GM23338 (cell line): ENCODE measurements around the gene LAMB1.

ENCODE experiments used
- EZH2 ChIP-seq: fragments of 200-600 bp; sonication (generic); IDR thresholded peaks from one replicate; pipeline ENCODE4 v1.8.0; 2017; ENCODE audit warnings: antibody characterized with exemption, mild to moderate bottlenecking, low read depth; ENCODE audit not compliant: unreplicated experiment
- EZH2phosphoT487 ChIP-seq: fragments of 200-600 bp; sonication (generic); IDR thresholded peaks from one replicate; pipeline ENCODE4 v1.8.1; 2018; ENCODE audit warnings: antibody characterized with exemption; ENCODE audit not compliant: unreplicated experiment
- JUNB ChIP-seq: IDR thresholded peaks from one replicate; pipeline ENCODE4 v1.6.1; 2016; ENCODE audit warnings: antibody characterized with exemption; ENCODE audit not compliant: unreplicated experiment
- POLR2AphosphoS5 ChIP-seq: IDR thresholded peaks from 2 replicates; pipeline ENCODE4 v1.6.1; 2016; ENCODE audit warnings: antibody characterized with exemption, low read depth
- REST ChIP-seq: IDR thresholded peaks from one replicate; pipeline ENCODE4 v1.6.1; 2018; ENCODE audit warnings: antibody characterized with exemption; ENCODE audit not compliant: unreplicated experiment
- ZNF114 ChIP-seq: fragments of 250-450 bp; sonication (Bioruptor Pico); IDR thresholded peaks from 2 replicates; pipeline ENCODE4 v1.5.0; 2020; ENCODE audit warnings: mild to moderate bottlenecking, moderate library complexity
- TF ChIP-seq, protein P1 (sequence below), 2 experiments: fragments of 200-600 bp in 1 of 2; sonication (generic) in 1 of 2; conservative IDR thresholded peaks; 2 replicates each; pipeline versions ENCODE4 v1.5.1 to v1.6.1; 2016 to 2017; ENCODE audit warnings: antibody characterized with exemption in 2 of 2, low read depth in 2 of 2, mild to moderate bottlenecking in 2 of 2, moderate library complexity in 1 of 2
- TF ChIP-seq, protein P2 (sequence below): IDR thresholded peaks from 2 replicates; pipeline ENCODE4 v1.6.1; 2016; ENCODE audit warnings: antibody characterized with exemption

DNA sequence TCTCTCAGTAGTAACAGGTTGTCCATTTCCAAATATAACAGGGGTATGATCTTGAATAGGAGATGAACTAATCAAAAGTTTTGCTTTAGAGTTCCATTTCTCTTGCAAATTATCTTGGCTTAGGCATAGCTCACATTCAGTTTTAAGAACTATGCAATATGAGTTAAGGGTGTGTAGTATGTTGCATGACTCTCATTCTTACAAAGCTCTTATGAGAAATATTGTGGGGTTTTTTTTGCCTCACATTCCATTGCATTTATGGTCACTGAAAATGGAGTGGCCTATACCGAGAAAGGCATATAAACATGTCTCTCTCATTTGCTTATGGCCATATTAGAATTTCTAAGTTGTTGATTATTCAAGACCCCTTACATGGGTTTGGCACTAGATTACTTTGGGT is 48.5 kb upstream of the LAMB1 start:
- TF ChIP-seq, protein P1, sequence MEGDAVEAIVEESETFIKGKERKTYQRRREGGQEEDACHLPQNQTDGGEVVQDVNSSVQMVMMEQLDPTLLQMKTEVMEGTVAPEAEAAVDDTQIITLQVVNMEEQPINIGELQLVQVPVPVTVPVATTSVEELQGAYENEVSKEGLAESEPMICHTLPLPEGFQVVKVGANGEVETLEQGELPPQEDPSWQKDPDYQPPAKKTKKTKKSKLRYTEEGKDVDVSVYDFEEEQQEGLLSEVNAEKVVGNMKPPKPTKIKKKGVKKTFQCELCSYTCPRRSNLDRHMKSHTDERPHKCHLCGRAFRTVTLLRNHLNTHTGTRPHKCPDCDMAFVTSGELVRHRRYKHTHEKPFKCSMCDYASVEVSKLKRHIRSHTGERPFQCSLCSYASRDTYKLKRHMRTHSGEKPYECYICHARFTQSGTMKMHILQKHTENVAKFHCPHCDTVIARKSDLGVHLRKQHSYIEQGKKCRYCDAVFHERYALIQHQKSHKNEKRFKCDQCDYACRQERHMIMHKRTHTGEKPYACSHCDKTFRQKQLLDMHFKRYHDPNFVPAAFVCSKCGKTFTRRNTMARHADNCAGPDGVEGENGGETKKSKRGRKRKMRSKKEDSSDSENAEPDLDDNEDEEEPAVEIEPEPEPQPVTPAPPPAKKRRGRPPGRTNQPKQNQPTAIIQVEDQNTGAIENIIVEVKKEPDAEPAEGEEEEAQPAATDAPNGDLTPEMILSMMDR (conservative IDR thresholded peaks at IDR 0.05; ENCODE audit: low read depth in 2 of 2), result no peak
- no peak for TF ChIP-seq EZH2
- TF ChIP-seq REST, result no peak
- TF ChIP-seq POLR2AphosphoS5, result no peak
- TF ChIP-seq EZH2phosphoT487, result no peak
- no peak for TF ChIP-seq ZNF114 (CRISPR knock-in tag)
- TF ChIP-seq, protein P2, sequence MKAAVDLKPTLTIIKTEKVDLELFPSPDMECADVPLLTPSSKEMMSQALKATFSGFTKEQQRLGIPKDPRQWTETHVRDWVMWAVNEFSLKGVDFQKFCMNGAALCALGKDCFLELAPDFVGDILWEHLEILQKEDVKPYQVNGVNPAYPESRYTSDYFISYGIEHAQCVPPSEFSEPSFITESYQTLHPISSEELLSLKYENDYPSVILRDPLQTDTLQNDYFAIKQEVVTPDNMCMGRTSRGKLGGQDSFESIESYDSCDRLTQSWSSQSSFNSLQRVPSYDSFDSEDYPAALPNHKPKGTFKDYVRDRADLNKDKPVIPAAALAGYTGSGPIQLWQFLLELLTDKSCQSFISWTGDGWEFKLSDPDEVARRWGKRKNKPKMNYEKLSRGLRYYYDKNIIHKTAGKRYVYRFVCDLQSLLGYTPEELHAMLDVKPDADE, result no peak
- TF ChIP-seq JUNB, result no peak
